GM12878 (cell line): ENCODE data around the gene GYG2. TPM values are rescaled to one million over a fixed set of nuclear protein-coding genes. Genes with fewer than 3 reads are reported as not detected.

Experiments used
- ATAC-seq: fragments of 200-7000 bp; cut with Tn5 transposase; 3 replicates; pipeline ENCODE4 v1.9.1; 2020; ENCODE audit warnings: mild to moderate bottlenecking, moderate library complexity
- BruUV-seq: library from RNA; stranded (reverse); fragments of 400-500 nt; replicated peaks from 2 replicates; lab custom pipeline; 2021; lab: Mats Ljungman, UMichigan
- CTCF ChIA-PET: fragments of 300-600 bp; sonication (Branson Sonifier 250); formaldehyde crosslinking; extraction: SDS; loops from one replicate; lab custom pipeline; 2021; ENCODE audit warnings: inconsistent platforms; lab: Yijun Ruan, JAX
- POLR2A ChIA-PET: fragments of 350-600 bp; formaldehyde crosslinking; extraction: SDS; loops from one replicate; lab custom pipeline; 2021; ENCODE audit warnings: inconsistent platforms; lab: Charles Lee
- RAD21 ChIA-PET: fragments of 300-600 bp; sonication (Branson Sonifier 250); formaldehyde crosslinking; loops from one replicate; lab custom pipeline; 2023; ENCODE audit warnings: antibody characterized with exemption; ENCODE audit not compliant: unreplicated experiment; lab: Charles Lee
- SMC1A ChIA-PET: fragments of 300-600 bp; sonication (Branson Sonifier 250); formaldehyde crosslinking; loops from one replicate; lab custom pipeline; 2023; ENCODE audit not compliant: unreplicated experiment, uncharacterized antibody; lab: Charles Lee
- DNase-seq: peaks from one replicate; pipeline ENCODE4 v3.0.0-alpha.2; 2011; ENCODE audit warnings: low read depth, low spot score
- FAIRE-seq: peaks from 3 replicates; lab custom pipeline; 2011; peaks lifted over from hg19 to GRCh38; lab: Jason Lieb, UNC
- H2AFZ ChIP-seq: 2 replicates; pipeline ENCODE4 v1.6.0; 2011; ENCODE audit warnings: low read depth, low read length, control low read depth; ENCODE audit not compliant: control insufficient read depth
- H3K27ac ChIP-seq: 2 replicates; pipeline ENCODE4 v1.5.1; 2011; ENCODE audit warnings: control low read depth; ENCODE audit not compliant: control insufficient read depth, insufficient read depth
- H3K27me3 ChIP-seq, 2 experiments: replicated peaks in 1 of 2; 2 replicates each; pipeline versions ENCODE4 v1.6.0 to v1.6.1; 2011; ENCODE audit warnings: low read length in 1 of 2; ENCODE audit not compliant: control insufficient read depth in 2 of 2, insufficient read depth in 2 of 2
- H3K36me3 ChIP-seq, 2 experiments: 2 replicates each; pipeline ENCODE4 v1.5.1; 2011; ENCODE audit warnings: low read length in 1 of 2; ENCODE audit not compliant: control insufficient read depth in 2 of 2, insufficient read depth in 2 of 2
- H3K4me1 ChIP-seq: 2 replicates; pipeline ENCODE4 v1.6.1; 2011; ENCODE audit warnings: mild to moderate bottlenecking, low read length, moderate library complexity, mixed read lengths; ENCODE audit not compliant: control insufficient read depth, insufficient read depth
- H3K4me2 ChIP-seq: 2 replicates; pipeline ENCODE4 v1.6.0; 2011; ENCODE audit warnings: control low read depth; ENCODE audit not compliant: control insufficient read depth, insufficient read depth
- H3K4me3 ChIP-seq: fragments of 200-600 bp; sonication (generic); 2 replicates; pipeline ENCODE4 v1.5.1; 2016
- H3K79me2 ChIP-seq: 2 replicates; pipeline ENCODE4 v1.6.0; 2011; ENCODE audit warnings: low read length; ENCODE audit not compliant: control insufficient read depth, insufficient read depth
- H3K9ac ChIP-seq: 2 replicates; pipeline ENCODE4 v1.8.0; 2011; ENCODE audit warnings: low read length, control low read depth, mixed read lengths; ENCODE audit not compliant: control insufficient read depth, insufficient read depth
- H3K9me3 ChIP-seq: replicated peaks from 3 replicates; pipeline ENCODE4 v1.5.1; 2011; ENCODE audit warnings: mild to moderate bottlenecking, low read length; ENCODE audit not compliant: control insufficient read depth, insufficient read depth
- H4K20me1 ChIP-seq: 2 replicates; pipeline ENCODE4 v1.6.0; 2011; ENCODE audit not compliant: control insufficient read depth, insufficient read depth
- EED ChIP-seq: sonication (generic); IDR thresholded peaks from 2 replicates; pipeline ENCODE4 v1.6.1; 2016; ENCODE audit warnings: antibody characterized with exemption, low read depth
- ETV6 ChIP-seq, 2 experiments: fragments of 450-650 bp in 1 of 2; IDR thresholded peaks in 1 of 2; conservative IDR thresholded peaks in 1 of 2; 2 replicates each; pipeline ENCODE4 v1.6.1; 2014; ENCODE audit warnings: antibody characterized with exemption in 1 of 2, borderline replicate concordance in 1 of 2, low read depth in 1 of 2, mild to moderate bottlenecking in 1 of 2, moderate library complexity in 1 of 2
- MEF2B ChIP-seq: fragments of 450-650 bp; IDR thresholded peaks from 2 replicates; pipeline ENCODE4 v1.6.1; 2018; ENCODE audit warnings: mild to moderate bottlenecking, moderate library complexity; ENCODE audit not compliant: partially characterized antibody, poor library complexity, severe bottlenecking
- PML ChIP-seq: IDR thresholded peaks from 2 replicates; pipeline ENCODE4 v1.6.1; 2012; ENCODE audit warnings: low read length, inconsistent platforms
- RBBP5 ChIP-seq: fragments of 200-600 bp; sonication (generic); conservative IDR thresholded peaks from 2 replicates; pipeline ENCODE4 v1.6.1; 2016
- RCOR1 ChIP-seq: conservative IDR thresholded peaks from 2 replicates; pipeline ENCODE4 v1.6.1; 2012; ENCODE audit warnings: low read depth, low read length, improper control_type of control experiment
- ZNF384 ChIP-seq: IDR thresholded peaks from 2 replicates; pipeline ENCODE4 v1.6.1; 2012; ENCODE audit warnings: low read depth, mild to moderate bottlenecking, low read length, improper control_type of control experiment, borderline replicate concordance
- WGBS: methylation state at CpG from one replicate; pipeline ENCODE4 v1.1.6; 2016; ENCODE audit warnings: low lambda C conversion rate; ENCODE audit not compliant: insufficient replicate concordance, insufficient coverage; ENCODE audit errors: missing lambda C conversion rate; 5-methylcytosine and 5-hydroxymethylcytosine counted together
- in situ Hi-C: fragments of 300-500 bp; cut with MboI; formaldehyde crosslinking; loops from 9 replicates; pipeline ENCODE4 v1.14.3; 2018; ENCODE audit warnings: mixed read lengths
- intact Hi-C: fragments of 100-400 bp; cut with micrococcal nuclease; formaldehyde crosslinking; loops from one replicate; pipeline ENCODE4 v1.14.2; 2022; ENCODE audit not compliant: unreplicated experiment
- polyA plus RNA-seq, 11 experiments: library from polyadenylated mRNA; depleted of rRNA in 4 of 11; unstranded in 6 of 11; stranded (reverse) in 5 of 11; fragments of >200 nt; fragmentation: Nextera tagmentation in 4 of 11; fragmentation: Illumina TruSeq in 1 of 11; extraction: Ambion mirVana in 4 of 11; extraction: Trizol in 1 of 11; gene quantifications; 1 replicate in 1 of 11; 2 replicates in 10 of 11; pipeline versions ENCODE4 v1.2.1 to v1.2.3, GENCODE V29; 2011 to 2016; ENCODE audit warnings: inconsistent platforms in 2 of 11, missing spikeins in 2 of 11, low read depth in 1 of 11
- total RNA-seq, 4 experiments: library from RNA; depleted of rRNA in 3 of 4; stranded (reverse); fragments of >200 nt in 3 of 4; fragmentation: Illumina TruSeq in 1 of 4; extraction: Trizol in 1 of 4; gene quantifications; 2 replicates each; pipeline versions ENCODE4 v1.2.1 to v1.2.3, GENCODE V29; 2013 to 2021
- TF ChIP-seq, protein P1 (sequence below): fragments of 450-650 bp; IDR thresholded peaks from 2 replicates; pipeline ENCODE4 v1.6.1; 2017; ENCODE audit warnings: mild to moderate bottlenecking, low read depth, inconsistent platforms; ENCODE audit not compliant: poor library complexity, severe bottlenecking
- TF ChIP-seq, protein P2 (sequence below): IDR thresholded peaks from 2 replicates; pipeline ENCODE4 v1.6.1; 2012; ENCODE audit warnings: low read depth, low read length, improper control_type of control experiment

GYG2 gene
- total and polyA plus RNA-seq, 10 of the 15 experiments (the other 5 are each of a cell fraction or from before 2014, with no cell fraction given), result 0.05 TPM; not detected in 9

DNA sequence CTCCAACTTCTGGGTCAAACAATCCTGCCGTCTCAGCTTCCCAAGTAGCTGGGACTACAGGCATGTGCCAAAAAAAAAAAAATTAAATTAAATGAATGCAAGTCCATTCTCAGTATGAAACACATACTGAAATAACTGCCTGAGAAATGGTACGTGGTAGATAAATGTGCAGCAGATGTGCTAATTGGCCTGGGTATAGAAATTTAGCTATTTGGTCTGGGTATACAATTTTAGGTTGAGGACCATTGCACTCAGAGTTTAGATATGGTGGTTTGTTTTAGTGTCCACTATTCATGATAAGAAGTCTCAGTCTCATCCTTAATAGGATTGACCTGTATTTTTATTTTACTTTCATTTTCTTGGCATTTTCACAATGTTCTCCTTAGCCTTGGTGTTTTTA, 9.2 kb downstream of the GYG2 start:
- Histone ChIP-seq H3K9ac (no peak overlapping the region), H3K27ac (no peak overlapping the region), H2AFZ (no peak overlapping the region), H3K36me3 (no peaks in the 10 kb centered on the region), H3K4me1 (no peaks in the 10 kb centered on the region), H3K27me3 (no peaks in the 10 kb centered on the region), H3K4me3 (no peak overlapping the region), H3K9me3 (no peaks in the 10 kb centered on the region; the same call in 1 of the 3 replicates), H3K4me2 (no peak overlapping the region), H3K79me2 (no peaks in the 10 kb centered on the region), H4K20me1 (no peaks in the 10 kb centered on the region)
- DNase-seq, result no peak
- ChIA-PET SMC1A (no interaction called here), RAD21 (no interaction called here), CTCF (no interaction called here), POLR2A (no interaction called here)
- WGBS, result 52% methylated on average over 2 of the region's 2 CpGs
- intact Hi-C loops, result no loop called here
- no peak for TF ChIP-seq ETV6 (conservative IDR thresholded peaks at IDR 0.05 in 1 of 2, IDR thresholded peaks at IDR 0.05 in 1 of 2; ENCODE audit: borderline replicate concordance in 1 of 2, low read depth in 1 of 2)
- TF ChIP-seq PML, result no peak
- in situ Hi-C loops, result no loop called here
- ATAC-seq, result no peak
- FAIRE-seq, result no peak
- no TSS peak for BruUV-seq

DNA sequence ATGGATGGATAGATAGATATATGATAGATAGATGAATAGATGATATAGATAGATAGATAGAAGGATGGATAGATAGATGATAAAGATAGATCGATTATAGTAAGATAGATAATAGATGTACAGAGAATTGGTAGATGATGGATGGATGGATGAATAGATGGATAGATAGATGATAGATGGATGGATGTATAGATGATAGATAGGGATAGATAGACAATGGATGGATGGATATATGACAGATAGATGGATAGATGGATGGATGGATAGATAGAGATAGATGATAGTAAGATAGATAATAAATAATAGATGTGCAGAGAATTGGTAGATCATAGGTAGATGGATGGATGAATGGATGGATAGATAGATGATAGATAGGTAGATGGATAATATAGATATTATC, 12.2 kb downstream of the GYG2 start:
- H3K9me3 ChIP-seq, result no peaks in the 10 kb centered on the region; the same call in 1 of the 3 replicates
- FAIRE-seq (no peak), ATAC-seq (no peak), DNase-seq (no peak)
- TF ChIP-seq, protein P1, sequence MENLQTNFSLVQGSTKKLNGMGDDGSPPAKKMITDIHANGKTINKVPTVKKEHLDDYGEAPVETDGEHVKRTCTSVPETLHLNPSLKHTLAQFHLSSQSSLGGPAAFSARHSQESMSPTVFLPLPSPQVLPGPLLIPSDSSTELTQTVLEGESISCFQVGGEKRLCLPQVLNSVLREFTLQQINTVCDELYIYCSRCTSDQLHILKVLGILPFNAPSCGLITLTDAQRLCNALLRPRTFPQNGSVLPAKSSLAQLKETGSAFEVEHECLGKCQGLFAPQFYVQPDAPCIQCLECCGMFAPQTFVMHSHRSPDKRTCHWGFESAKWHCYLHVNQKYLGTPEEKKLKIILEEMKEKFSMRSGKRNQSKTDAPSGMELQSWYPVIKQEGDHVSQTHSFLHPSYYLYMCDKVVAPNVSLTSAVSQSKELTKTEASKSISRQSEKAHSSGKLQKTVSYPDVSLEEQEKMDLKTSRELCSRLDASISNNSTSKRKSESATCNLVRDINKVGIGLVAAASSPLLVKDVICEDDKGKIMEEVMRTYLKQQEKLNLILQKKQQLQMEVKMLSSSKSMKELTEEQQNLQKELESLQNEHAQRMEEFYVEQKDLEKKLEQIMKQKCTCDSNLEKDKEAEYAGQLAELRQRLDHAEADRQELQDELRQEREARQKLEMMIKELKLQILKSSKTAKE, result no peak
- TF ChIP-seq, protein P2, sequence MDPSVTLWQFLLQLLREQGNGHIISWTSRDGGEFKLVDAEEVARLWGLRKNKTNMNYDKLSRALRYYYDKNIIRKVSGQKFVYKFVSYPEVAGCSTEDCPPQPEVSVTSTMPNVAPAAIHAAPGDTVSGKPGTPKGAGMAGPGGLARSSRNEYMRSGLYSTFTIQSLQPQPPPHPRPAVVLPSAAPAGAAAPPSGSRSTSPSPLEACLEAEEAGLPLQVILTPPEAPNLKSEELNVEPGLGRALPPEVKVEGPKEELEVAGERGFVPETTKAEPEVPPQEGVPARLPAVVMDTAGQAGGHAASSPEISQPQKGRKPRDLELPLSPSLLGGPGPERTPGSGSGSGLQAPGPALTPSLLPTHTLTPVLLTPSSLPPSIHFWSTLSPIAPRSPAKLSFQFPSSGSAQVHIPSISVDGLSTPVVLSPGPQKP, result no peak
- TF ChIP-seq EED, result no peak
- no peak for TF ChIP-seq ZNF384
- TF ChIP-seq RBBP5, result no peak
- TF ChIP-seq RCOR1, result no peak
- TF ChIP-seq MEF2B, result no peak
- H3K4me2 ChIP-seq, result no peak overlapping the region
- RAD21 ChIA-PET, result no interaction called here
- H3K36me3 ChIP-seq, result no peaks in the 10 kb centered on the region
- CTCF ChIA-PET, result no interaction called here
- H3K27ac ChIP-seq, result no peak overlapping the region
- in situ Hi-C loops (no loop called here), intact Hi-C loops (no loop called here)
- WGBS, result 27% methylated on average over 1 of the region's 1 CpG
- H3K79me2 ChIP-seq, result no peaks in the 10 kb centered on the region
- H3K4me3 ChIP-seq, result no peak overlapping the region
- POLR2A ChIA-PET, result no interaction called here
- H3K27me3 ChIP-seq, result no peaks in the 10 kb centered on the region
- H3K9ac ChIP-seq, result no peak overlapping the region
- SMC1A ChIA-PET, result no interaction called here
- H2AFZ ChIP-seq, result no peak overlapping the region
- H4K20me1 ChIP-seq, result no peaks in the 10 kb centered on the region
- BruUV-seq, result no TSS peak
- no peaks in the 10 kb centered on the region for H3K4me1 ChIP-seq
